Uterus (tissue), 4 donors: ENCODE measurements around the gene BTAF1. TPM values are rescaled to one million over a fixed set of nuclear protein-coding genes. Genes with fewer than 3 reads are reported as not detected.

Source experiments
- DNase-seq, 2 donors: peaks; one replicate each; pipeline ENCODE4 v3.0.0-alpha.2; 2019 to 2020
- H3K27ac ChIP-seq, 2 donors: fragments of 200-600 bp; sonication (generic); 1 replicate in 1 of 2; 2 replicates in 1 of 2; pipeline ENCODE4 v1.5.1; 2016 to 2018
- H3K27me3 ChIP-seq, 2 donors: fragments of 200-600 bp; sonication (generic); one replicate each; pipeline ENCODE4 v1.5.1; 2018 to 2019; ENCODE audit warnings: control low read depth in 1 of 2
- H3K36me3 ChIP-seq, 2 donors: fragments of 200-600 bp; sonication (generic); one replicate each; pipeline ENCODE4 v1.5.1; 2019; ENCODE audit warnings: control low read depth in 1 of 2
- H3K4me1 ChIP-seq, 2 donors: fragments of 200-600 bp; sonication (generic); one replicate each; pipeline ENCODE4 v1.5.1; 2018 to 2019; ENCODE audit warnings: control low read depth in 1 of 2
- H3K4me3 ChIP-seq, 2 donors: fragments of 200-600 bp; sonication (generic); 1 replicate in 1 of 2; 2 replicates in 1 of 2; pipeline ENCODE4 v1.5.1; 2018 to 2019; ENCODE audit warnings: mild to moderate bottlenecking in 1 of 2
- H3K9me3 ChIP-seq, 2 donors: fragments of 200-600 bp; sonication (generic); one replicate each; pipeline ENCODE4 v1.5.1; 2019; ENCODE audit warnings: control low read depth in 1 of 2
- POLR2A ChIP-seq, 2 donors: fragments of 450-650 bp; IDR thresholded peaks; one replicate each; pipeline ENCODE4 v1.6.1; 2016; ENCODE audit warnings: antibody characterized with exemption in 2 of 2, mild to moderate bottlenecking in 1 of 2, moderate library complexity in 1 of 2
- intact Hi-C: fragments of 100-400 bp; cut with DNase I; formaldehyde crosslinking; loops from one replicate; pipeline ENCODE4 v1.15.1; 2023; ENCODE audit warnings: low total_unique reads
- total RNA-seq, 4 donors: library from RNA; depleted of rRNA in 3 of 4; stranded (reverse); fragments of >200 nt in 3 of 4; gene quantifications; one replicate each; pipeline versions ENCODE4 v1.1.0 to v1.2.4, GENCODE V29; 2014 to 2023
- TF ChIP-seq, protein P1 (sequence below), 4 experiments: fragments of 200-600 bp in 2 of 4; fragments of 450-650 bp in 2 of 4; sonication (generic) in 2 of 4; IDR thresholded peaks; one replicate each; pipeline ENCODE4 v1.5.1; 2016 to 2019; ENCODE audit warnings: antibody characterized with exemption in 4 of 4, mild to moderate bottlenecking in 2 of 4, moderate library complexity in 1 of 4
- donor health status: DM: yes; HTN: yes; CAD: no.

The BTAF1 gene
- total RNA-seq, 4 donors from 2014 or later, result 31.8 to 95.8 (median 51.5) TPM

DNA sequence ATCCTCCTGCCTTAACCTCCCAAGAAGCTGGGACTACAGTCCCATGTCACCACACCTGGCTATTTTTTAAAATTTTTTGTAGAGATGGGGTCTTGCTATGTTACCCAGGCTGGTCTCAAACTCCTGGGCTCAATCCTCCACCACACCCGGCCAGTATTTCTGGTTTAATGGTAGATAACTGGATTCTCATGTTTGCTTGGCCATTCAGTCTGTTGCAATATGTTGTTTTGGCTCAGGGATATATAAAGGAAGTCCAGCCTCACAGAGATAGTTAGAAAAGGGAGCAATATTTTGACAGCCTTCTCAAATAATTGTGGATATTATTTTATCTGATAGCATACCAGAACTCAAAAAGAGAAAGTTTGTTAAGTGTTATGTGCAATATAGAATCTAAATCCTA lies 82.4 kb downstream of the BTAF1 start:
- no peaks in the 10 kb centered on the region for H3K36me3 ChIP-seq
- H3K4me1 ChIP-seq, result no peaks in the 10 kb centered on the region
- no peak overlapping the region for H3K27ac ChIP-seq
- H3K9me3 ChIP-seq, result no peaks in the 10 kb centered on the region
- intact Hi-C loops, result no loop called here
- H3K27me3 ChIP-seq, result no peaks in the 10 kb centered on the region
- H3K4me3 ChIP-seq, result no peak overlapping the region
- no peak for DNase-seq
- no peak for TF ChIP-seq POLR2A (IDR thresholded peaks at IDR 0.05)
- TF ChIP-seq, protein P1, sequence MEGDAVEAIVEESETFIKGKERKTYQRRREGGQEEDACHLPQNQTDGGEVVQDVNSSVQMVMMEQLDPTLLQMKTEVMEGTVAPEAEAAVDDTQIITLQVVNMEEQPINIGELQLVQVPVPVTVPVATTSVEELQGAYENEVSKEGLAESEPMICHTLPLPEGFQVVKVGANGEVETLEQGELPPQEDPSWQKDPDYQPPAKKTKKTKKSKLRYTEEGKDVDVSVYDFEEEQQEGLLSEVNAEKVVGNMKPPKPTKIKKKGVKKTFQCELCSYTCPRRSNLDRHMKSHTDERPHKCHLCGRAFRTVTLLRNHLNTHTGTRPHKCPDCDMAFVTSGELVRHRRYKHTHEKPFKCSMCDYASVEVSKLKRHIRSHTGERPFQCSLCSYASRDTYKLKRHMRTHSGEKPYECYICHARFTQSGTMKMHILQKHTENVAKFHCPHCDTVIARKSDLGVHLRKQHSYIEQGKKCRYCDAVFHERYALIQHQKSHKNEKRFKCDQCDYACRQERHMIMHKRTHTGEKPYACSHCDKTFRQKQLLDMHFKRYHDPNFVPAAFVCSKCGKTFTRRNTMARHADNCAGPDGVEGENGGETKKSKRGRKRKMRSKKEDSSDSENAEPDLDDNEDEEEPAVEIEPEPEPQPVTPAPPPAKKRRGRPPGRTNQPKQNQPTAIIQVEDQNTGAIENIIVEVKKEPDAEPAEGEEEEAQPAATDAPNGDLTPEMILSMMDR (IDR thresholded peaks at IDR 0.05), result no peak

DNA sequence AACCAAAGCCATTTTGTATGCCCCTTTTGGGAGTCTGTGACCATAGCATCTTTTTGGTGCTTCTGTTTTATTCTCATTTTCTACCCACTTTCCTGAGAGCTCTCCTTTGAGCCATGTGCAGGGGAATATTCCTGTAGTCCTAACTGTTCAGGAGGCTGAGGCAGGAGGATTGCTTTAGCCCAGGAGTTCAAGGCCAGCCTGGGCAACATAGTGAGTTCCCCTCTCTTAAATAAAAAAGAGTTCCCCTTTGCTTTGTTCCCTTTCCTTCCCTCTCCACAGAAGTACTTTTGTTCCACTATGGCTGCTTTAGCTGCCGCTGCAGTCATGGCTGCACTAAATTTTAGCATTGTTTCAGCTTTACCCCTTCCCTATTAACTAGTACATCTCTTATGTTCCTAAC lies 85.9 kb downstream of the BTAF1 start:
- Histone ChIP-seq H3K27ac (no peak overlapping the region), H3K27me3 (no peaks in the 10 kb centered on the region), H3K36me3 (no peaks in the 10 kb centered on the region), H3K9me3 (no peaks in the 10 kb centered on the region), H3K4me3 (no peak overlapping the region), H3K4me1 (no peaks in the 10 kb centered on the region)
- no peak for DNase-seq
- intact Hi-C loops, result no loop called here
- TF ChIP-seq, protein P1 (IDR thresholded peaks at IDR 0.05), result no peak
- TF ChIP-seq POLR2A (IDR thresholded peaks at IDR 0.05), result no peak

DNA sequence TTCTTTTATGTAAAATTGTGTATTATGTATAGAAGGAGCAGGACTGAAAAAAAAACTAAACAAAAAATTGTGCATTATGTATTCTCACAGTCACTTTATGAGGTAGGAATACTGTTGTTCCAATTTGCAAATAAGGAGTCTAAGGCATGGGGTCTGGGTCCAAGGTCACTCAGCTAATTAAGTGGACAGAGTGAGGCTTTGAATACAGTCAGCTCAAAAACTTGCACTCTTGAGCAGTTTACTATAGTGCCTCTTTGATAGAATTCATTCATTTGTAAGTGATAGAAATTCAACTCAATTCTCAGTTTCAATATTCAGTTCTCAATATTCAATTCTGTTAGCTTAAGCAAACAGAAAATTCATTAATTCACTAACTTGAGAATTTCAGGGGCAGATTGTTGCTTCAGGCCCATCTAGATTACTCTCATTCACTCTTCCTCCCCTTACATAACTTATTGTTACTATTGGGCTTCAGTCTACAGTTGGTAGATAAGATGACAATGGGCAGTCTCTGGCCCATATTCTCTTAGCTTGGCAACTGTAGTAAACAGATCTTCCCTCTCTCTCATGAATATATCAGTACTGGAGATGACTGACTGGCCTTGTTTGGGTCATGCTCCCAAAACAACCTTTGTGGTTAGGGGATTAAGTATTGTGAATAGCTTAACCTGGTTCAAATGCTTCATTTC lies 86.6 kb downstream of the BTAF1 start:
- Histone ChIP-seq H3K36me3 (no peaks in the 10 kb centered on the region), H3K27ac (no peak overlapping the region), H3K4me3 (no peak overlapping the region), H3K9me3 (no peaks in the 10 kb centered on the region), H3K27me3 (no peaks in the 10 kb centered on the region), H3K4me1 (no peaks in the 10 kb centered on the region)
- no peak for DNase-seq
- TF ChIP-seq, protein P1 (IDR thresholded peaks at IDR 0.05), result no peak
- no peak for TF ChIP-seq POLR2A (IDR thresholded peaks at IDR 0.05)
- intact Hi-C loops, result no loop called here

DNA sequence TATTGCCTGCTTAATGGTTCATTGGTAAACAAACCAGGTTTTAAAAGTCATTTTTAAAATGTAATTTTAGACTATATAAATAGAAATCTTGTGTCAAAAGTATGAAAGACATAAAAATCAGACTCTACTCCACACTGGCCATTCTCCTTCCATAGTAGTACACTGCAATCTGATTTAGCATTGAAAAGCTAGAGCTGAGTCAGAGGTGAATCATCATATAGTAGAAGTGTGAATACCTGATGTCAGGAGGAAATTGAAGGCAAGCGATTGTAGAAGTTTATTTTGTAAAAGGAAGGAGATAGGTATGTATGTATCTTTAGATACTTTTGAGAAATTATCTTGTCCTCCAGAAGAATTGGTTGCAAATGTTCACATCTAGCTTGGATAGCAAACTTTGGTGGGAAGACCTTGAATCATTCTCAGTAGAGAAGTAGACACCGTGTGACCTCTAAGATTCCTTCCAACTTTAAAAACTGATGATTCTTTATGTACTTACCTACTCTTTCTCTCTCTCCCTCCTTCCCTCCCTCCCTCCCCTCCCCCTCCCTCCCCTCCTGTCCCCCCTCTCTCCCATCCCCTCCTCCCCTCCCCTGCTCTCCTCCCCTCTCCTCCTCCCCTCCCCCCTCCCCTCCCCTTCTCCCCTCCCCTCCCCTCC lies 88.1 kb downstream of the BTAF1 start:
- intact Hi-C loops, result no loop called here
- Histone ChIP-seq H3K4me3 (no peak overlapping the region), H3K4me1 (no peaks in the 10 kb centered on the region), H3K27me3 (no peaks in the 10 kb centered on the region), H3K36me3 (no peaks in the 10 kb centered on the region), H3K27ac (no peak overlapping the region), H3K9me3 (no peaks in the 10 kb centered on the region)
- DNase-seq, result no peak
- no peak for TF ChIP-seq POLR2A (IDR thresholded peaks at IDR 0.05)
- TF ChIP-seq, protein P1 (IDR thresholded peaks at IDR 0.05), result no peak

DNA sequence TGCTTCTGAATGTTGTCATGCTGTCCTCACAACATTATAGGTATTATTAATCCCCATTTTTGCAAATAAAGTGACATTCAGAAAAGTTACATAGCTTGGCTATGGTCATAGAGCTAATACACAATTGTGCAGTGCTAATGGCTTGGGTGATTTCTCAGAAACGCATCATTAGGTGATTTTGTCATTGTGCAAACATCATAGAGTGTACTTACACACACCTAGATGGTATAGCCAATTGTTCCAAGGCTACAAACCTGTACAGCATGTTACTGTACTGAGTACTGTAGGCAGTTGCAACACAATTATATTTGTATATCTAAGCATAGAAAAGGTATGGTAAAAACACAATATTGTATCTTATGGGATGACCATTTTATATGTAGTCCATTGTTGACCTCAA lies 91.0 kb downstream of the BTAF1 start:
- TF ChIP-seq, protein P1 (IDR thresholded peaks at IDR 0.05), result no peak
- no peak for TF ChIP-seq POLR2A (IDR thresholded peaks at IDR 0.05)
- no peak overlapping the region for H3K4me3 ChIP-seq
- no peaks in the 10 kb centered on the region for H3K36me3 ChIP-seq
- H3K27me3 ChIP-seq, result no peaks in the 10 kb centered on the region
- DNase-seq, result no peak
- H3K27ac ChIP-seq, result no peak overlapping the region
- intact Hi-C loops, result no loop called here
- H3K9me3 ChIP-seq, result no peaks in the 10 kb centered on the region
- no peaks in the 10 kb centered on the region for H3K4me1 ChIP-seq
